Fibroblast of pulmonary artery (primary cell): ENCODE data around the gene POGLUT2.
A peak's percentile ranks its signal among the peaks of the same experiment; 100 is the strongest.

Experiments used
- DNase-seq: peaks from one replicate; pipeline ENCODE4 v3.0.0-alpha.2; 2010; ENCODE audit warnings: low read depth
- H3K4me3 ChIP-seq: replicated peaks from 2 replicates; pipeline ENCODE4 v1.5.1; 2011; ENCODE audit warnings: low read depth, mild to moderate bottlenecking, control low read depth, low read length, moderate library complexity
- TF ChIP-seq, protein P1 (sequence below): IDR thresholded peaks from 2 replicates; pipeline ENCODE4 v1.5.1; 2011; ENCODE audit warnings: mild to moderate bottlenecking, control low read depth, low read length, inconsistent platforms; ENCODE audit errors: missing control alignments

POGLUT2 gene

DNA sequence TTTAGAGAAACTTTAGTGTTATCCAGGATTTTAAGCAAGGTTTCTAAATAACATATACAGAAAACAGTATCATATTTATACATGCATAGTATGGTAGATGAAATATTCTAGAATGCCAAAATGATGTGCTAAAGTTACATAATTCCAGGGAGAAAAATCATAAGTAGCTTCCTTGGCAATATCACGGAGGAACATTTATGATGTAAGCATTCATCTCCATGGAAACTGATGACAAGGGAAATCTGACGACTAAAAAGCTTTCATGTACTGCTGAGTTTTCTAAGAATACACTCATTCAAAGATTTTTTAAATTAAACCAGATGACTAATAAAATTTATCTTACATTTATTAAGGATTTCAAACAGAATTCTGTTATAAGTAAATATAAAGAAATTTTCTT is 29.9 kb downstream of the POGLUT2 start:
- TF ChIP-seq, protein P1, sequence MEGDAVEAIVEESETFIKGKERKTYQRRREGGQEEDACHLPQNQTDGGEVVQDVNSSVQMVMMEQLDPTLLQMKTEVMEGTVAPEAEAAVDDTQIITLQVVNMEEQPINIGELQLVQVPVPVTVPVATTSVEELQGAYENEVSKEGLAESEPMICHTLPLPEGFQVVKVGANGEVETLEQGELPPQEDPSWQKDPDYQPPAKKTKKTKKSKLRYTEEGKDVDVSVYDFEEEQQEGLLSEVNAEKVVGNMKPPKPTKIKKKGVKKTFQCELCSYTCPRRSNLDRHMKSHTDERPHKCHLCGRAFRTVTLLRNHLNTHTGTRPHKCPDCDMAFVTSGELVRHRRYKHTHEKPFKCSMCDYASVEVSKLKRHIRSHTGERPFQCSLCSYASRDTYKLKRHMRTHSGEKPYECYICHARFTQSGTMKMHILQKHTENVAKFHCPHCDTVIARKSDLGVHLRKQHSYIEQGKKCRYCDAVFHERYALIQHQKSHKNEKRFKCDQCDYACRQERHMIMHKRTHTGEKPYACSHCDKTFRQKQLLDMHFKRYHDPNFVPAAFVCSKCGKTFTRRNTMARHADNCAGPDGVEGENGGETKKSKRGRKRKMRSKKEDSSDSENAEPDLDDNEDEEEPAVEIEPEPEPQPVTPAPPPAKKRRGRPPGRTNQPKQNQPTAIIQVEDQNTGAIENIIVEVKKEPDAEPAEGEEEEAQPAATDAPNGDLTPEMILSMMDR: no peak
- peak; percentile 56 for DNase-seq
- H3K4me3 ChIP-seq: no peak overlapping the region

DNA sequence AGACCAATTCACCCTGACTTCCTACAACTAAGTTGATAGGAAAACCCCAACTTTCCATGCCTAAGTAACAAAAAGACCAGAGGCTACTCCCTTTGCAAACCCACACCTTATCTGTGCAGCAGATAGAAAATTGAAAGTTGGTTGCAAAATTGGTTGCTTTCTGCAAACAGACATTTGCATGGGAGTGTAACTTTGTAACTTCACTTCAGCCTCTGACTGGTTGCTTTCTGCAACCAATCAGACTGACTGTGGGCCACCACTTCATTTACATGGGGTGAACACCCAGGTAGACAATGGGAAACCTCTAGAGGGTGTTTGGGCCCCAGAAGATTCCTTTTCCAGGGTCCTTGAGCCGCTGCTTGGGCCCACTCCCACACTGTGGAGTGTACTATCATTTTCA is 35.0 kb downstream of the POGLUT2 start:
- no peak for DNase-seq
- TF ChIP-seq, protein P1: no peak
- H3K4me3 ChIP-seq: no peak overlapping the region

DNA sequence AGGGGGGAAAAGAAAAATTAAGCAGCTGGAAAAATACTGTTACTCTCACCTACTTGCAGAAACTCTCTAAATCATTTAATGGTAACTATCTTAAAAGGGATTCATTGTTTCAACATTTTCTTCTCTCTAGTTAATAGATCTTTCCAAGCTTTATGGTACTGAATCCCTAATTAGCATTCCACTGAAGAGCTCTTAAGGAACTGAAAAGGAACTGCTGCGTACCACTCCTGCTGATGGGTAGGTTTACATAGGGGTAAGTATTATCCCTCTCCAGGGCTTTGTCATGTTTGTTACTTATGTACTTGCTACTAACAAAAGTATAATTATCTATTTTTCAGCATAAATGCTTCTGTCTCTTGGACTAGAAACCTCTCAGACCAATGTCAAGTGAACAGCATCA is 37.7 kb downstream of the POGLUT2 start:
- DNase-seq: no peak
- no peak overlapping the region for H3K4me3 ChIP-seq
- TF ChIP-seq, protein P1: no peak

DNA sequence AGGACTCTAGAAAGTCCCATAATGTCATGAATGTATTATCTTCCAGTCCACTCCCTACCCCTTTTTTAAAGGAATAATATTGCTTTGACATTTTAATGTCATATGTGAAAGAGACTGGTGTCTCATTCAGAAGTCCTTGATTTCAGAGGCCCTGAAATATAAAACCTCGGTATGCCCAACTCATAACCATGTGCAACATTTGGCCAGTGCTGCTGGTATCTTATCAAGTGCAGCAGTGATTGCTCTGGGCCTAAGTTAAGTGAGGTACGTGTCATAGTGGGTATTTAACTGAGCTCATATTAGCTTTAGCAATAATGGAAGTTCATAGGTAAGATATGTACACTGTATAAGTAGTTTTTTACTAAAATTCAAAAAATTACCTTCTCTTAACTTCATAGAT is 39.9 kb downstream of the POGLUT2 start:
- no peak overlapping the region for H3K4me3 ChIP-seq
- TF ChIP-seq, protein P1: no peak
- no peak for DNase-seq

DNA sequence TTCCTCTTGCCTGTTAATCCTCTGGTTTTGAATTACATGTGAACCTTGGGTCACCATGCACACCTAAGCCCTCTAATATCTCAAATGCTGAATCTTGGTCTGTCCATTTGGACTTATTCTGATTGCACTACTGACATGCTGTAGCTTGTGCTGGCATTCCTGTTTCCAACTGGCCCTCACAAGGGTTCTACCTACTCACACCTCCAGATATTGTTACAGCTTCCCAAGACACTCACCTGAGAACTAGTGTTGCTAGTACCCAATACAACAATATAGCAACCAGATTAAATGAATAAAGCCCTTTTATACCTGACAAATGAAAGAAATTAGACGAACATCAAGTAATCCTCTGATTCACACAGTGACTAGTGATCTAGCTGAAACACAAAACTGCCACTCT is 41.8 kb downstream of the POGLUT2 start:
- TF ChIP-seq, protein P1: no peak
- DNase-seq: no peak
- no peak overlapping the region for H3K4me3 ChIP-seq

DNA sequence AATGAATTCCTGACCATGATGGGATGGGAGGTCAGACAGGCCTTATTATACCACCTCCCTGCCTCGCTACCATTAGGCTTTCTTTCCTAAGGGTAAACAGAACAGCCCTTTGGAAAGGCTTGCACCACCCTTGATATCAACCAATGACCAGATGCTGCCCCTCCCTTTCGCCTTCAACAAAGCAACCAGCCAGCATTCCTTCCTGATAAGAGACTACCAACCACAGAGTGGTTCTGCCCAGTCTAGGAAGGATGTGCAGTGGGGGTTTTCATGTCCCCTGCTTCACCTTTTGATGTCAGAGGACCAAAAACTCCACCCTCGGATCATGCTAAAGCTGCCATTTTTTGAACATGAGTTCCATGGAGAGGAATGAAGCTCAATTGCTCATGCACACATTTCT is 46.9 kb downstream of the POGLUT2 start:
- H3K4me3 ChIP-seq: no peak overlapping the region
- TF ChIP-seq, protein P1: no peak

DNA sequence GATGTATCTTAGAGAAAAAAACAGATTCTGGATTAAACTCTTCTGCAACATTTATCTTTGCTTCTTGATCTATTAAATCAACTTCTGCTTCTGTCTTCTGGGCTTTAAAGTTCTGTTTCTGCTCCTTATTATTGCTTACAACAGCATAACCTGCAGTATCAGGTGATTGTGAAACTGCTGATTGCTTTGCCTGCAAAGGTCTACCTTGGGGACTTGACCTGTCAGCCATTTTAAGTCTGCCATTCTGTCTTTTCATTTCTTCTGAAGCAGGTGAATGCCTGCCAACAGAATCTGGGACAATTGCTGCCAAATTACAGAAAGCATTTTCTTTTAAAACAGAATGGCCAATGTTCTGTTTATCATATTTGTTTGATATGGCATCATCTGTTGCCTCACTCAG is 56.3 kb downstream of the POGLUT2 start:
- no peak for DNase-seq
- H3K4me3 ChIP-seq: no peak overlapping the region
- TF ChIP-seq, protein P1: no peak

More for the DNA sequence above, 46.9 kb downstream of the POGLUT2 start:
- DNase-seq: no peak
